PC-9 (cell line): ENCODE measurements around the gene HEXA.

ENCODE experiments used
- CTCF ChIP-seq: fragments of 200-600 bp; sonication (generic); conservative IDR thresholded peaks from 2 replicates; pipeline ENCODE4 v1.6.1; 2017; ENCODE audit warnings: mixed run types, antibody characterized with exemption, mild to moderate bottlenecking, moderate library complexity
- EZH2 ChIP-seq: fragments of 200-600 bp; sonication (generic); IDR thresholded peaks from 2 replicates; pipeline ENCODE4 v1.8.0; 2017; ENCODE audit warnings: antibody characterized with exemption, low read depth

GRCh38 chr15:72372361-72372760 lies 3.5 kb downstream of the HEXA start:
- TF ChIP-seq CTCF (no peak), EZH2 (no peak)
